Natural killer cell treated with Interleukin-12 subunit alpha and Interleukin-12 subunit beta and Interleukin-15 and Interleukin-18, amount 100 ng/mL, for 72 hours (primary cell): ENCODE results near the gene S100A7A. TPM values are rescaled to one million over a fixed set of nuclear protein-coding genes. Genes with fewer than 3 reads are reported as not detected.

ENCODE experiments used
- ATAC-seq, 2 donors: fragments of 150-1000 bp; cut with Tn5 transposase in 1 of 2; sonication (Bioruptor Pico), chemical (Tn5 transposase) in 1 of 2; 2 replicates each; pipeline ENCODE4 v1.10.0; 2021
- DNase-seq: peaks from one replicate; pipeline ENCODE4 v3.0.0; 2022; ENCODE audit warnings: low spot score
- H3K27ac Mint-ChIP-seq, 2 donors: 1 replicate in 1 of 2; 2 replicates in 1 of 2; pipeline ENCODE4 v1.8.0; 2022; ENCODE audit warnings: mixed read lengths in 2 of 2, mild to moderate bottlenecking in 1 of 2, moderate library complexity in 1 of 2
- H3K27me3 Mint-ChIP-seq, 2 donors: 1 replicate in 1 of 2; 2 replicates in 1 of 2; pipeline ENCODE4 v1.8.0; 2022; ENCODE audit warnings: mixed read lengths in 2 of 2
- H3K36me3 Mint-ChIP-seq: one replicate; pipeline ENCODE4 v1.8.0; 2022; ENCODE audit warnings: mixed read lengths
- H3K4me1 Mint-ChIP-seq, 2 donors: 1 replicate in 1 of 2; 2 replicates in 1 of 2; pipeline ENCODE4 v1.8.0; 2022; ENCODE audit warnings: low read depth in 2 of 2, mixed read lengths in 2 of 2, mild to moderate bottlenecking in 1 of 2
- H3K4me3 Mint-ChIP-seq: one replicate; pipeline ENCODE4 v1.8.0; 2022; ENCODE audit warnings: mixed read lengths
- H3K9me3 Mint-ChIP-seq: 2 replicates; pipeline ENCODE4 v1.8.0; 2022; ENCODE audit warnings: mixed read lengths
- total RNA-seq, 2 donors: library from RNA; stranded (reverse); gene quantifications; one replicate each; pipeline ENCODE4 v1.2.3, GENCODE V29; 2022

S100A7A gene
- total RNA-seq, 2 donors from 2014 or later = not detected

GRCh38 chr1:153389401-153389800, 26.9 kb upstream of the S100A7A start:
- no peak for ATAC-seq
- Mint-ChIP-seq H3K36me3 (no peaks in the 10 kb centered on the region), H3K9me3 (no peaks in the 10 kb centered on the region), H3K27ac (no peak overlapping the region), H3K4me3 (no peak overlapping the region), H3K4me1 (peaks cover 3 to 8% of the 10 kb centered on the region in 2 donors), H3K27me3 (peaks cover 22 to 28% of the 10 kb centered on the region in 2 donors)
- no peak for DNase-seq

GRCh38 chr1:153389973-153390879, 26.1 kb upstream of the S100A7A start:
- Mint-ChIP-seq H3K9me3 (no peaks in the 10 kb centered on the region), H3K27ac (peak overlapping the region in 1 of 2 donors; percentile 60), H3K27me3 (peaks cover 22 to 28% of the 10 kb centered on the region in 2 donors), H3K36me3 (no peaks in the 10 kb centered on the region), H3K4me3 (no peak overlapping the region), H3K4me1 (peaks cover 3 to 8% of the 10 kb centered on the region in 2 donors)
- DNase-seq = no peak
- ATAC-seq = no peak

GRCh38 chr1:153390938-153391710, 25.2 kb upstream of the S100A7A start, which contains the start of gene S100A8:
TSS of gene S100A8 (minus strand) at chr1:153391073. CDS start at chr1:153390535, 538 bp downstream.
- no peak for ATAC-seq
- Mint-ChIP-seq H3K4me3 (no peak within 1 kb of the TSS), H3K9me3 (no peaks in the 10 kb centered on the region), H3K27ac (peak within 1 kb of the TSS in 1 of 2 donors; percentile 60), H3K4me1 (peaks cover 3 to 7% of the 10 kb centered on the region in 2 donors), H3K27me3 (peaks cover 24 to 35% of the 10 kb centered on the region in 2 donors), H3K36me3 (no peaks in the 10 kb centered on the region)
- DNase-seq = no peak

- DNase-seq (no peak), ATAC-seq (no peak)
- H3K4me1 Mint-ChIP-seq = no peaks in the 10 kb centered on the region
- no peaks in the 10 kb centered on the region for H3K9me3 Mint-ChIP-seq
- no peaks in the 10 kb centered on the region for H3K36me3 Mint-ChIP-seq
- no peak overlapping the region for H3K27ac Mint-ChIP-seq
- peaks cover 19 to 35% of the 10 kb centered on the region in 2 donors for H3K27me3 Mint-ChIP-seq
- no peak overlapping the region for H3K4me3 Mint-ChIP-seq
These were observed 24.1 kb upstream of the S100A7A start for GRCh38 chr1:153392258-153392657.

- no peaks in the 10 kb centered on the region for H3K9me3 Mint-ChIP-seq
- peaks cover 17 to 32% of the 10 kb centered on the region in 2 donors for H3K27me3 Mint-ChIP-seq
- no peaks in the 10 kb centered on the region for H3K4me1 Mint-ChIP-seq
- no peak overlapping the region for H3K4me3 Mint-ChIP-seq
- ATAC-seq (no peak), DNase-seq (no peak)
- no peaks in the 10 kb centered on the region for H3K36me3 Mint-ChIP-seq
- H3K27ac Mint-ChIP-seq = no peak overlapping the region
These were observed 23.5 kb upstream of the S100A7A start for GRCh38 chr1:153392822-153393221.

GRCh38 chr1:153393926-153394325, 22.4 kb upstream of the S100A7A start:
- Mint-ChIP-seq H3K36me3 (no peaks in the 10 kb centered on the region), H3K9me3 (no peaks in the 10 kb centered on the region), H3K4me3 (no peak overlapping the region), H3K27me3 (peaks cover 17 to 31% of the 10 kb centered on the region in 2 donors), H3K4me1 (no peaks in the 10 kb centered on the region), H3K27ac (no peak overlapping the region)
- DNase-seq (no peak), ATAC-seq (no peak)

- Mint-ChIP-seq H3K9me3 (no peaks in the 10 kb centered on the region), H3K36me3 (no peaks in the 10 kb centered on the region), H3K4me3 (no peak overlapping the region), H3K27me3 (peaks cover 18 to 31% of the 10 kb centered on the region in 2 donors), H3K27ac (no peak overlapping the region), H3K4me1 (no peaks in the 10 kb centered on the region)
- DNase-seq = no peak
- ATAC-seq = no peak
These were observed 21.9 kb upstream of the S100A7A start for GRCh38 chr1:153394391-153394790.

GRCh38 chr1:153395136-153395685, 21.1 kb upstream of the S100A7A start:
- no peaks in the 10 kb centered on the region for H3K9me3 Mint-ChIP-seq

GRCh38 chr1:153395776-153396175, 20.5 kb upstream of the S100A7A start:
- Mint-ChIP-seq H3K27me3 (peaks cover 14 to 35% of the 10 kb centered on the region in 2 donors), H3K4me1 (no peaks in the 10 kb centered on the region), H3K27ac (no peak overlapping the region), H3K36me3 (no peaks in the 10 kb centered on the region), H3K4me3 (no peak overlapping the region), H3K9me3 (no peaks in the 10 kb centered on the region)
- ATAC-seq = no peak
- no peak for DNase-seq

More at GRCh38 chr1:153395136-153395685, 21.1 kb upstream of the S100A7A start:
- H3K4me1 Mint-ChIP-seq = no peaks in the 10 kb centered on the region
- peaks cover 15 to 34% of the 10 kb centered on the region in 2 donors for H3K27me3 Mint-ChIP-seq
- DNase-seq (no peak), ATAC-seq (peak in 1 of 2 donors; percentile 28)
- H3K36me3 Mint-ChIP-seq = no peaks in the 10 kb centered on the region
- no peak overlapping the region for H3K4me3 Mint-ChIP-seq
- no peak overlapping the region for H3K27ac Mint-ChIP-seq

GRCh38 chr1:153396461-153396860, 19.9 kb upstream of the S100A7A start:
- no peaks in the 10 kb centered on the region for H3K9me3 Mint-ChIP-seq
- ATAC-seq = no peak
- no peak for DNase-seq
- no peak overlapping the region for H3K4me3 Mint-ChIP-seq
- H3K27ac Mint-ChIP-seq = no peak overlapping the region
- H3K36me3 Mint-ChIP-seq = no peaks in the 10 kb centered on the region
- peaks cover 12 to 35% of the 10 kb centered on the region in 2 donors for H3K27me3 Mint-ChIP-seq
- no peaks in the 10 kb centered on the region for H3K4me1 Mint-ChIP-seq

- H3K4me1 Mint-ChIP-seq = no peaks in the 10 kb centered on the region
- DNase-seq (no peak), ATAC-seq (no peak)
- H3K9me3 Mint-ChIP-seq = no peaks in the 10 kb centered on the region
- no peak overlapping the region for H3K27ac Mint-ChIP-seq
- no peaks in the 10 kb centered on the region for H3K36me3 Mint-ChIP-seq
- H3K4me3 Mint-ChIP-seq = no peak overlapping the region
- peaks cover 15 to 43% of the 10 kb centered on the region in 2 donors for H3K27me3 Mint-ChIP-seq
These were observed 19.0 kb upstream of the S100A7A start for GRCh38 chr1:153397051-153397923.

- H3K9me3 Mint-ChIP-seq = no peaks in the 10 kb centered on the region
- DNase-seq = no peak
These were observed 18.2 kb upstream of the S100A7A start for GRCh38 chr1:153397924-153398651.

More at GRCh38 chr1:153397924-153398651, 18.2 kb upstream of the S100A7A start:
- Mint-ChIP-seq H3K4me3 (no peak overlapping the region), H3K4me1 (no peaks in the 10 kb centered on the region), H3K27me3 (peaks cover 13 to 42% of the 10 kb centered on the region in 2 donors), H3K27ac (no peak overlapping the region), H3K36me3 (no peaks in the 10 kb centered on the region)
- no peak for ATAC-seq
